HuH-7.5 (cell line): ENCODE measurements around the gene APC.

ENCODE experiments used
- DNase-seq: peaks from one replicate; pipeline ENCODE4 v3.0.0; 2011; ENCODE audit warnings: low spot score

The APC gene

GRCh38 chr5:112784726-112785125, 47.0 kb downstream of the APC start:
- DNase-seq, result no peak

GRCh38 chr5:112787261-112787660, 49.6 kb downstream of the APC start:
- no peak for DNase-seq

GRCh38 chr5:112787896-112788295, 50.2 kb downstream of the APC start:
- no peak for DNase-seq

- DNase-seq, result no peak
Measured at GRCh38 chr5:112793201-112793600, 55.5 kb downstream of the APC start.

- DNase-seq, result no peak
Measured at GRCh38 chr5:112794410-112794809, 56.7 kb downstream of the APC start.

DNA sequence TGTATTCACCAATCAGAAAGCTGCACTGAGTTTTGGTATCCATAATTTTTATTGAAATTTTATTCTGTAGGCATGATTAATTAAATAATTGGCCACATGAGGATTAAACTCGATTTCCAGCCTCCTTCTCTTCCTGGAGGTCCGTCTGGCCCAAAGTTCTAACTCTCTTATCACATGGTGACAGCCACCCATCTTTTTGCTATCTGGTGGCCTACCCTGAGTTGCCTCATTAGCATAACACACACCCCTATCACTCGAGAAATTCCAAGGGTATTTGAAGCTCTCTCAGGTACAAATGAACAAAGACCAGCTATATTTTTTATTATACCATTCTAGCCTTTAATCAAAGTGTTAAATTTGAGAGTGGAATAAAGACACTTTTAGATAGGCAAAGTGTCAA, 57.7 kb downstream of the APC start:
- no peak for DNase-seq

DNA sequence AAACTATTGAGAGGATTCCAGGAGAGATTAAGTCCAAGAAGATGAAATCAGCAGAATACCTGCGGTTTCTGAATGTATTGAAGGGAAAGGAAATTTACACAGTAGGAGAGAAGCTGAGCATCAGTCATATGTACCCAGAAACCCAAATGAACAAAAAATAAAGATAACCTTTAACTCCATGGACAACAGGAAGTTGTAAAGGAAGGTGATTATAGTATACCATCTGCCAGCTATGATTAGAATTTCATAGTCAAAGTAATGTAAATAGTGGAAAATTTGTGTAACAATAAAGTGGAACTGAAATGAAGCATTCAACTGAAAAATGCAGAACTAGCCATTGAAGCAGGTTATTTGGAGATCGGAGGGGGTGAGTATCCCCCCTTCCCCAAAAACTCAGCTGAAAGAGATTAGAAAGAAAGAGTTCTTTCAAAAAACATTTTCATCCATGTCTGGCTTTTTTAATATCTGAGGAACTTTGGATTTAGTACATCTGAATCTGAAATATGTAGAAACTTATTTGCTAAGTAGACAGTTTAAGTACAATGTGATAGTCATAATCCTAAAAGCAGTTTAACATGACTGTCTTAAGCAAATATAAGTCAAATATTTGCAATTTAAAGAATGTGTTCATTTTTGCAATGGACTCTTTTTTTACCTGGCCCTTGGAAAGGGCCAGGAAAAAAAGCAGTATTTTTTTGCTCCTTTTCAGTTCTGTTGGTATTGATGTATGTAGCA, 58.4 kb downstream of the APC start:
- DNase-seq, result no peak

GRCh38 chr5:112799661-112800060, 62.0 kb downstream of the APC start:
- DNase-seq, result no peak

- DNase-seq, result no peak
Measured at GRCh38 chr5:112800891-112801290, 63.2 kb downstream of the APC start.

DNA sequence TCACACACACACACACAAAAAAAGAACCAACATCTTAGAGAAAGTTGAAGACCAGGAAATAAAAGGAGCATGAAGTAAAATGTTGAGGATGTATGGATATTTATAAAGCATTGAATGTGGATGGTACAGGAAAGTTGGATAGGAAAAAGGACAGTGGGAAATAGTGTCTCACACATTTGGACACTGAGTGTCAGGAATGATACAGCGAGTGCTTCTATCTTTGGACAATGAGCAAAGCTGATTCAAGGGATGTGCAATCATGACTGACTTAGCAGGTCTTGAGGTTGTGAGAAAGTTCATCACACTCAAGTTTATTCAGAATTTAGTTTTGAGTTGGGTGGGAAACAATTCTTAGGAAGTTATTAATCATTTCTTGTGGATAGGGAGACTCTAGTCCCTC, 73.3 kb downstream of the APC start:
- DNase-seq, result no peak

GRCh38 chr5:112812549-112812948, 74.9 kb downstream of the APC start:
- no peak for DNase-seq

DNA sequence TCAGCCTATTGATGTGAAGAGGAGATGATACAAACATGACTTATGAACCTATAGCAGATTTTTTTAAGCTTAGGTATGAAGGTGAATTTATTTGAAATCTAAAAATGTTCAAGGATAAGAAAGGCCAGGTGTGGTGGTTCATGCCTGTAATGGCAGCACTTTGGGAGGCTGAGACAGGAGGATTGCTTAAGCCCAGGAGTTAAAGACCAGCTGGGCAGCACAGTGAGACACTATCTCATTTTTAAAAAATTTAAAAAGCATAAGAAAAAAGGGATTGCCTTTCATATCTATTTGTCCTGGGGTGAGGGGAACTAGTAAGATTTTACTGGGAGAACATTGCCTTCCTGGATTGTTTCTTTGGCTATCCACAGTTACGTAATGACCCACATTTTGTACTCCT, 82.6 kb downstream of the APC start:
- no peak for DNase-seq

DNA sequence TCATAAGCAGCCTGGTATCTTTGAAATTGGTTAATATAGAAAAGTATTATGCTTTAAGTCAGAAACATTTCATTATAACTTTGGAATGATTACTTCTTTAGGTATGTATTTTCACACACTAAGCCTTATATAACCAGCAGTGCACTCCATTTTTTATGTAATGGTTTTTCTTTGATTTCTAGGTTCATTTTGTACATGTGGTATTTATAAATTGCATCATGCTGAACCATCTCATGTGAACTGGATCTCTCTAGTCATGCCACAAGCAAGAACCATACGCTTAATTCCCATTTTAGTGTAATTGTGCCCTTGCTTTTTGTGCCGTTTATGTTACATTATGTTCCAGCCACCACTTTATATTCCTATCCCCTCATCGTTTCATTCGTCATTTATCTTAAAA, 84.8 kb downstream of the APC start:
- no peak for DNase-seq

- DNase-seq, result no peak
Measured at GRCh38 chr5:112823181-112823580, 85.5 kb downstream of the APC start.

GRCh38 chr5:112823656-112824055, 86.0 kb downstream of the APC start:
- DNase-seq, result no peak

DNA sequence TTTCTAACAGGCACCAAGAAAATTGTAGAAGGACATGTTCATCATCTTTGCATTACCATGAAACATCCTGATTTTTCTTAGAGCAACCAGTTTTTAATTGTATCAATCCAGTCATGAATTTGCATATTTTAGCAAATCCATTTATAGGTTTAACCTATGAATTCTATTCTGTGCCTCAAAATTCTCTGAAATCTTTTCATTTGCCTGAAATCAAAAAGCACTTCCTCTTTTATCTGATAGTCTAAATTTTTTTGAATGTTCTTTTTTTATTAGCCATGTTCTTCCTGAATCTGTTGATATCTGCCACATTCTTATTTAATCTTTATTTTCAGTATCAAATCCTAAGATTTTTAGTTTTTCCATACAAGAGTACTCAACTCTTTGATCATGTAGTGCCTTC, 86.5 kb downstream of the APC start:
- DNase-seq, result no peak

DNA sequence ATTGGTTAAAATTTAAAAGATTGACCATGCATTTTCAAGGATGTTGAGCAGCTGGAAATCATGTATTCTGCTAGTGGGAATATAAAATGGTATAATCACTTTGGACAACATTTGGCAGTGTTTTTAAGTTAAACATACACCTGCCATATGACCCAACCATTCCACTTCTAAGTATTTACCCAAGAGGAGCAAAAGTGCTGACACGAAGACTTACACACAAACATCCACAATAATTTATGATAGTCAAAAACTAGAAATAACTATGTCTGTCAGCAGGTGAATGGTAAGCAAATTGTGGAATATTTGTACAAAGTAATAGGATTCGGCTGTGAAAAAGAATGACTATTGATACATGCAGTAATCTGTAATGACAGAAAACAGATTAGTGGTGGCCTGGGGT, 92.7 kb downstream of the APC start:
- DNase-seq, result no peak

- no peak for DNase-seq
Measured at GRCh38 chr5:112833971-112834370, 96.3 kb downstream of the APC start.

DNA sequence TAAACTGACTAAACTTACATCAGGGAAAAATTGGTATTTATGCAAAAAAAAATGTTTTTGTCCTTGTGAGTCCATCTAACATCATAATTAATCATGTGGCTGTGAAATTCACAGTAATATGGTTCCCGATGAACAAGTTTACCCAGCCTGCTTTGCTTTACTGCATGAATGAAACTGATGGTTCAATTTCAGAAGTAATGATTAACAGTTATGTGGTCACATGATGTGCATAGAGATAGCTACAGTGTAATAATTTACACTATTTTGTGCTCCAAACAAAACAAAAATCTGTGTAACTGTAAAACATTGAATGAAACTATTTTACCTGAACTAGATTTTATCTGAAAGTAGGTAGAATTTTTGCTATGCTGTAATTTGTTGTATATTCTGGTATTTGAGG, 106.8 kb downstream of the APC start:
- no peak for DNase-seq

DNA sequence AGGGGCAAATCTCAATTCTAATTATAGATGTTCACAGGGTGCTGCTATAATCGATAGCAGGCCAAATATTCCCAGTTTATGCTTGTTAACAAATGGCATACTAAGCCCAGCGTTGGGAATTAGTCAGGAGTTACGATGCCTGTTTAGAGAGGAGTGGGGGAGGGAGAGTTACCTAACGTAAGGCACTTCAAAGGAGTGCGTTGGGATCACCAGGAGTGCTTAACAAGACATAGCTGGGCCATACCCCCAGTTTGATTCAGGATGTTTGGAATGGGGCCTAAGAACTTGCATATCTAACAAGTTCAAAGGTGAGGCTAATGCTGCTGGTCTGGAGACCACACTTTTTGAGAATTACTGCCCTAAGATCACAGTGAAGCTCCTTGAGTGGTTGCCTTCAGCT, 108.9 kb downstream of the APC start:
- no peak for DNase-seq

DNA sequence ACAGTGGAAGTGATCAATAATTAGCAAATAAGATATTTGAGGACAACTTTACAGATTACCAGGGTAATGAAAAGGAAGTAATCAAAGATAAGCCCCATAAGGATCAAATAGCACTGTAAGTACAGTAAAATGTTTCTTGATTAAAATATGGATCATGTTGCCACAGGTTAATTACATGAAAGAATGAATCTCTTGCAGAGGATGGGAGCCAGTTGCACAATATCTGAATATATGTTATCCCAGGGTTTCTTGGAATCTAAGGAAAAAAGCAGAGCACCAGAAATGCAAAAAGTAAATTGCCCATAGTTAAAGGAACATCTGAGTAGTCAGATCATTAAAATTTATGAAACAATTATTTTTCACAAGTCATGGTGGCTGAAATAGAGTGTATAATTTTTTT, 109.6 kb downstream of the APC start:
- no peak for DNase-seq

DNA sequence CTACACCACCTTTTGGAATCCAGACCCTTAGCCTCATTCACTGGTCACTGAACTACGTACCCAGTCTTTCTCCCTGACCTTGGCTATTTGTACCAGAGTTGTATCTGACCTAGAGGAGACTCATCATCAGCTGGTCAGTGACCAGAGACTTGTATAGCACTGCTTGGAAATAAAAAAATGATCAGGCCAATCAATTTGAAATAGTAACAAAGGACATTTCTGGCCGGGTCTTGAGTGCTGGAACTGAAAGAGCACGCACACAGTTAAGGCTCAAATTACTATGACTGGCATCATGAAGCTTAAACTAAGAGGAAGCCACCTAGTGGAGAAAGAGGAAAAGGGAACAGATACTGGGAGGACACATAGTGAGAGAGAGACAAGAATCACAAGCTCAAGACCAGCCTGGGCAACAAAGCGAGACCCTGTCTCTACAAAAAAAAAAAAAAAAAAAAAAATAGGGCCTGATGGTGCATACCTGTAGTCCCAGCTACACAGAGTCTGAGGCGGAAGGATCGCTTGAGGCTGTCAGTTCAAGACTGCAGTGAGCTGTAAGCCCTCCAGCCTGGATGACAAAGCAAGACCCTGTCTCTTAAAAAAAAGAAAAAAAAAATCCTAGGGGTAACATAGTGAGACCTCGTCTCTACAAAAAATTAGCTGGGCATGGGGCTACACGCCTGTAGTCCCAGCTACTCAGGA, 110.6 kb downstream of the APC start:
- peak; percentile 15 for DNase-seq

- DNase-seq, result no peak
Measured at GRCh38 chr5:112849912-112850311, 112.2 kb downstream of the APC start.

- no peak for DNase-seq
Measured at GRCh38 chr5:112854651-112855050, 117.0 kb downstream of the APC start.
